Neural cell (in vitro differentiated cells): Measurements from ENCODE around the gene SERPINA6. TPM values are rescaled to one million over a fixed set of nuclear protein-coding genes. Genes with fewer than 3 reads are reported as not detected.

Source experiments
- H2AFZ ChIP-seq: fragments of 200-600, 300-800 bp; sonication (generic), shearing (Covaris generic); 2 replicates; pipeline ENCODE4 v1.6.0; 2014; ENCODE audit warnings: low read depth, mild to moderate bottlenecking, antibody characterized with exemption, low read length, moderate library complexity
- H3F3A ChIP-seq: fragments of 200-600 bp; shearing (Covaris generic); 2 replicates; pipeline ENCODE4 v1.6.1; 2016; ENCODE audit warnings: mild to moderate bottlenecking, moderate library complexity, mixed read lengths, antibody characterized with exemption, low read length; ENCODE audit not compliant: insufficient read depth, poor library complexity, severe bottlenecking
- H3K27ac ChIP-seq: fragments of 200-600, 300-800 bp; sonication (generic), shearing (Covaris generic); 2 replicates; pipeline ENCODE4 v1.5.1; 2014; ENCODE audit warnings: mild to moderate bottlenecking, low read length, moderate library complexity
- H3K27me3 ChIP-seq: fragments of 300-800, 200-600 bp; sonication (generic), shearing (Covaris generic); 2 replicates; pipeline ENCODE4 v1.6.0; 2014; ENCODE audit warnings: mild to moderate bottlenecking, low read depth, low read length, moderate library complexity; ENCODE audit not compliant: insufficient read depth
- H3K36me3 ChIP-seq: fragments of 300-800, 200-600 bp; sonication (generic), shearing (Covaris generic); 2 replicates; pipeline ENCODE4 v1.5.1; 2014; ENCODE audit warnings: mild to moderate bottlenecking, antibody characterized with exemption, low read length, moderate library complexity; ENCODE audit not compliant: insufficient read depth
- H3K4me2 ChIP-seq: fragments of 300-800, 200-600 bp; sonication (generic), shearing (Covaris generic); 2 replicates; pipeline ENCODE4 v1.6.0; 2014; ENCODE audit warnings: mild to moderate bottlenecking, low read length
- H3K4me3 ChIP-seq: fragments of 300-800, 200-600 bp; sonication (generic), shearing (Covaris generic); 2 replicates; pipeline ENCODE4 v1.5.1; 2014; ENCODE audit warnings: mild to moderate bottlenecking, low read length, moderate library complexity
- H3K79me2 ChIP-seq: fragments of 200-600 bp; shearing (Covaris generic); replicated peaks from 2 replicates; pipeline ENCODE4 v1.6.0; 2014; ENCODE audit warnings: mild to moderate bottlenecking, low read length, moderate library complexity; ENCODE audit not compliant: insufficient read depth
- H3K9ac ChIP-seq: fragments of 300-800, 200-600 bp; sonication (generic), shearing (Covaris generic); 2 replicates; pipeline ENCODE4 v1.6.1; 2016; ENCODE audit warnings: mild to moderate bottlenecking, low read length, mixed read lengths
- H3K9me2 ChIP-seq: fragments of 200-600 bp; shearing (Covaris generic); 2 replicates; pipeline ENCODE4 v1.6.1; 2016; ENCODE audit warnings: mild to moderate bottlenecking, low read length, mixed read lengths; ENCODE audit not compliant: insufficient read depth
- H3K9me3 ChIP-seq: fragments of 200-600, 300-800 bp; sonication (generic), shearing (Covaris generic); 2 replicates; pipeline ENCODE4 v1.6.1; 2016; ENCODE audit warnings: mild to moderate bottlenecking, mixed run types, low read length, moderate library complexity, mixed read lengths
- H4K20me1 ChIP-seq: fragments of 200-600 bp; shearing (Covaris generic); 2 replicates; pipeline ENCODE4 v1.6.1; 2016; ENCODE audit warnings: mild to moderate bottlenecking, mixed run types; ENCODE audit not compliant: insufficient read depth
- EP300 ChIP-seq: fragments of 450-650 bp; conservative IDR thresholded peaks from 2 replicates; pipeline ENCODE4 v1.6.1; 2014; ENCODE audit warnings: antibody characterized with exemption, mild to moderate bottlenecking, moderate library complexity; ENCODE audit not compliant: poor library complexity, severe bottlenecking
- EZH2 ChIP-seq: fragments of 200-600, 300-800 bp; shearing (Covaris generic), sonication (generic); IDR thresholded peaks from 2 replicates; pipeline ENCODE4 v1.6.1; 2014; ENCODE audit warnings: antibody characterized with exemption, low read length, borderline replicate concordance, mild to moderate bottlenecking; ENCODE audit not compliant: insufficient read depth, poor library complexity, severe bottlenecking
- MXI1 ChIP-seq: fragments of 450-650 bp; conservative IDR thresholded peaks from 2 replicates; pipeline ENCODE4 v1.6.1; 2014; ENCODE audit warnings: antibody characterized with exemption, mild to moderate bottlenecking; ENCODE audit not compliant: poor library complexity, severe bottlenecking
- POLR2AphosphoS5 ChIP-seq: IDR thresholded peaks from 2 replicates; pipeline ENCODE4 v1.6.1; 2012
- RAD21 ChIP-seq: fragments of 450-650 bp; conservative IDR thresholded peaks from 2 replicates; pipeline ENCODE4 v1.6.1; 2014; ENCODE audit warnings: antibody characterized with exemption, mild to moderate bottlenecking, moderate library complexity
- REST ChIP-seq: IDR thresholded peaks from 2 replicates; pipeline ENCODE4 v1.6.1; 2012; ENCODE audit warnings: borderline replicate concordance
- SMC3 ChIP-seq: fragments of 450-650 bp; conservative IDR thresholded peaks from 2 replicates; pipeline ENCODE4 v1.6.1; 2014; ENCODE audit warnings: antibody characterized with exemption, mild to moderate bottlenecking, moderate library complexity; ENCODE audit not compliant: poor library complexity
- TAF1 ChIP-seq: IDR thresholded peaks from 2 replicates; pipeline ENCODE4 v1.6.1; 2012; ENCODE audit warnings: low read depth
- polyA plus RNA-seq: library from polyadenylated mRNA; depleted of rRNA; stranded (reverse); fragments of >200 nt; gene quantifications from 2 replicates; pipeline ENCODE4 v1.2.3, GENCODE V29; 2014
- TF ChIP-seq, protein P1 (sequence below): fragments of 450-650 bp; IDR thresholded peaks from 2 replicates; pipeline ENCODE4 v1.5.1; 2014; ENCODE audit warnings: antibody characterized with exemption, mild to moderate bottlenecking, moderate library complexity; ENCODE audit not compliant: poor library complexity, severe bottlenecking

The SERPINA6 gene
- polyA plus RNA-seq, 1 donor from 2014 or later, result not detected

GRCh38 chr14:94341656-94342333 is 18.7 kb upstream of the SERPINA6 start:
- Histone ChIP-seq H3K4me2 (no peak overlapping the region), H2AFZ (no peak overlapping the region)
- no peak for TF ChIP-seq EP300

DNA sequence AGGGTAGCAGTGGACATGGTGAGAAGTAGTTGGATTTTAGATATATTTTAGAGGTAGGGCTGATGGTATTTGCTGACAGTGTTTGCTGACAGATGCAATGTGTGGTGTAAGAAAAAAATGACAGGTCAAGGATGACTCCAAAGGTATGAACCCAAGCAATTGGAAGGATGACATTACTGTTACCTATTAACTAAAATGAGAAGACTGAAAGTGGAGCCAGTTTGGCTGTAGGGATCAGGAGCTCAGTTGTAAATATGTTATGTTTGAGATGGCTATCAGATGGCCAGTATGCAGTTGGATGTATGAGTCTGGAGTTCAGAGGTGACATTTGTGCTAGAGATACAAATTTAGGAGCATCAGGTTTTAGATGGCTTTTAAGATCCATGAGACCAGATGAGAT is 17.4 kb upstream of the SERPINA6 start:
- Histone ChIP-seq H3K4me3 (no peak overlapping the region), H3K27me3 (no peaks in the 10 kb centered on the region), H3F3A (no peaks in the 10 kb centered on the region), H3K9me2 (no peaks in the 10 kb centered on the region), H3K27ac (no peak overlapping the region), H3K4me2 (no peak overlapping the region), H3K79me2 (no peaks in the 10 kb centered on the region), H3K36me3 (no peaks in the 10 kb centered on the region), H3K9me3 (peaks cover 3% of the 10 kb centered on the region), H4K20me1 (no peaks in the 10 kb centered on the region), H2AFZ (no peak overlapping the region), H3K9ac (no peak overlapping the region)
- TF ChIP-seq SMC3, result no peak
- TF ChIP-seq EP300, result no peak
- no peak for TF ChIP-seq REST
- TF ChIP-seq TAF1, result no peak
- no peak for TF ChIP-seq MXI1

More at GRCh38 chr14:94341656-94342333, 18.7 kb upstream of the SERPINA6 start:
- H3K9me3 ChIP-seq, result no peaks in the 10 kb centered on the region
- no peaks in the 10 kb centered on the region for H3K27me3 ChIP-seq
- no peaks in the 10 kb centered on the region for H3K36me3 ChIP-seq
- H3K9me2 ChIP-seq, result no peaks in the 10 kb centered on the region
- H4K20me1 ChIP-seq, result no peaks in the 10 kb centered on the region
- H3K4me3 ChIP-seq, result no peak overlapping the region
- no peaks in the 10 kb centered on the region for H3F3A ChIP-seq
- H3K9ac ChIP-seq, result no peak overlapping the region
- no peaks in the 10 kb centered on the region for H3K79me2 ChIP-seq
- no peak overlapping the region for H3K27ac ChIP-seq

- no peak overlapping the region for H2AFZ ChIP-seq
- TF ChIP-seq TAF1 (no peak), EP300 (no peak), EZH2 (no peak), REST (no peak), SMC3 (no peak), MXI1 (no peak), RAD21 (no peak), POLR2AphosphoS5 (no peak)
- TF ChIP-seq, protein P1, sequence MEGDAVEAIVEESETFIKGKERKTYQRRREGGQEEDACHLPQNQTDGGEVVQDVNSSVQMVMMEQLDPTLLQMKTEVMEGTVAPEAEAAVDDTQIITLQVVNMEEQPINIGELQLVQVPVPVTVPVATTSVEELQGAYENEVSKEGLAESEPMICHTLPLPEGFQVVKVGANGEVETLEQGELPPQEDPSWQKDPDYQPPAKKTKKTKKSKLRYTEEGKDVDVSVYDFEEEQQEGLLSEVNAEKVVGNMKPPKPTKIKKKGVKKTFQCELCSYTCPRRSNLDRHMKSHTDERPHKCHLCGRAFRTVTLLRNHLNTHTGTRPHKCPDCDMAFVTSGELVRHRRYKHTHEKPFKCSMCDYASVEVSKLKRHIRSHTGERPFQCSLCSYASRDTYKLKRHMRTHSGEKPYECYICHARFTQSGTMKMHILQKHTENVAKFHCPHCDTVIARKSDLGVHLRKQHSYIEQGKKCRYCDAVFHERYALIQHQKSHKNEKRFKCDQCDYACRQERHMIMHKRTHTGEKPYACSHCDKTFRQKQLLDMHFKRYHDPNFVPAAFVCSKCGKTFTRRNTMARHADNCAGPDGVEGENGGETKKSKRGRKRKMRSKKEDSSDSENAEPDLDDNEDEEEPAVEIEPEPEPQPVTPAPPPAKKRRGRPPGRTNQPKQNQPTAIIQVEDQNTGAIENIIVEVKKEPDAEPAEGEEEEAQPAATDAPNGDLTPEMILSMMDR, result no peak
- peaks cover 3% of the 10 kb centered on the region for H3K9me3 ChIP-seq
- H3K4me3 ChIP-seq, result no peak overlapping the region
- no peaks in the 10 kb centered on the region for H3K36me3 ChIP-seq
- no peaks in the 10 kb centered on the region for H3K9me2 ChIP-seq
- H3K27ac ChIP-seq, result no peak overlapping the region
- H3F3A ChIP-seq, result no peaks in the 10 kb centered on the region
- no peaks in the 10 kb centered on the region for H3K27me3 ChIP-seq
- H3K79me2 ChIP-seq, result no peaks in the 10 kb centered on the region
- no peaks in the 10 kb centered on the region for H4K20me1 ChIP-seq
- H3K4me2 ChIP-seq, result no peak overlapping the region
- no peak overlapping the region for H3K9ac ChIP-seq
These were observed 14.9 kb upstream of the SERPINA6 start for GRCh38 chr14:94338023-94338422.
